Loucy (cell line): ENCODE data around the gene LPIN1.

ENCODE experiments used
- CTCF ChIP-seq: fragments of 200-600 bp; sonication (generic); conservative IDR thresholded peaks from 2 replicates; pipeline ENCODE4 v1.5.1; 2014; ENCODE audit warnings: mild to moderate bottlenecking, antibody characterized with exemption, low read length
- EZH2phosphoT487 ChIP-seq: fragments of 200-600 bp; IDR thresholded peaks from 2 replicates; pipeline ENCODE4 v1.6.1; 2018; ENCODE audit warnings: antibody characterized with exemption, mild to moderate bottlenecking, moderate library complexity, borderline replicate concordance

- no peak for TF ChIP-seq CTCF
- no peak for TF ChIP-seq EZH2phosphoT487
Measured at GRCh38 chr2:11748861-11749645, 2.6 kb downstream of the LPIN1 start.
